Activated CD8-positive, alpha-beta memory T cell treated with anti-CD3 and anti-CD28 coated beads, Interleukin-2, amount 50 U/mL, for 24 hours (primary cell): ENCODE results near the gene OR4C11.

Experiments
- DNase-seq: peaks from one replicate; pipeline ENCODE4 v3.0.0-alpha.2; 2020; ENCODE audit errors: extremely low read depth

Gene OR4C11, protein sequence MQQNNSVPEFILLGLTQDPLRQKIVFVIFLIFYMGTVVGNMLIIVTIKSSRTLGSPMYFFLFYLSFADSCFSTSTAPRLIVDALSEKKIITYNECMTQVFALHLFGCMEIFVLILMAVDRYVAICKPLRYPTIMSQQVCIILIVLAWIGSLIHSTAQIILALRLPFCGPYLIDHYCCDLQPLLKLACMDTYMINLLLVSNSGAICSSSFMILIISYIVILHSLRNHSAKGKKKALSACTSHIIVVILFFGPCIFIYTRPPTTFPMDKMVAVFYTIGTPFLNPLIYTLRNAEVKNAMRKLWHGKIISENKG

DNA sequence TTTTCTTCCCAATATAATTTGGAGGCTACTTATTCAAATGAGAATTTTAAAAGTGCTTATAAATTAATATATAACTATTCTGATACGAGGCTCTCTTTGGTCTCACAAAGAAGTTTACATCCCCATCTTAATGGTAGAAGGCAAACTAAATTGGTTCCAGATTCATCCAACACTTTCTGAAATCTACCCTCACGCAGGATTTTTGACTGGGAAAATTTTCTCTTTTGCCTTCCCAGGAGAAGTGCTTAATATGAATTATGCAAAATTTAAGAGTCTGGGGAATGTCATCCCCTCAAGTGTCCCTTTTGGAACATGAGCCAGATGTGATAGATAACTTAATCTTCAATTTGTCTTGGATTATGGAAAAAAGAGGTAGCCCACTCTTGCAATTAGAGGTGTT lies at the start of gene OR4C11:
TSS of gene OR4C11 (minus strand) at position 101 of the 400 bp plus-strand sequence. CDS start 3,272 bp downstream, outside the sequence.
- DNase-seq, result no peak

DNA sequence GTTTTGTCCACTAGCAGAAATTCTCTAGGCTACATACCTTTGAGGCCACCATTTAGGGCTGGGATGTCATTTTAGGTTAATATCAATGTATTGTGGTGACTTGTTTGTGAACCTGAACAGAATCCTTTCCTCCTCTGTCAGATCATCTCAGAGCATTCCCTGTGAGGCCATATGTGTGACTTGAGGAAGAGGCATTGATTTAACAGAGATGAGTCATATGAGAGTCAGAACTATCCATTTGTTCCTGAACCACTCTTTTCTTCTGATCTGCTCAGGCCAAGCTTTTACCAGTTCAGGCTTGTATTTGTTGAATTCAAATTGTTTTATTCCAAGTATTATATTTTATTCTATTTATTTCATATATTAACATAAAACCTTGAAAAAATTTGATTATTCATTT lies 47.7 kb upstream of the OR4C11 start:
- no peak for DNase-seq

DNA sequence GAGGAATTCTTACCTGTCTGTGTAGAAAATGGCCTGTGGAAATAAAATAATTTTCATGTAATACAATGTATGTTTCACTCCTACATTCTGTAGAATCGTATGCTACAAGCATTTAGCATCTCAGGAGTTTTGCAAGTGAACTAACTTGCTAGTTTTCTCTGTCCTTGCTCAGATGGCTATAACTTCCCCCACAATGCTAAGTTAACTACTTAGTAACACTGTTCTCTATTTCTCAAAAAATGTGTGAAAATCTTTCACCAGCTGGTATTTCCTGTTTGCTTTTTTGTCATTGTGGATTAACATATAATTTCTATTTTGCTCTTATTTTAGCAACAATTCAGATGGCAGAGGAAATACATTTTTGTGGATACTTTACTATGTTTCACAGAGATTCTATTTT lies 45.1 kb upstream of the OR4C11 start:
- DNase-seq, result no peak

DNA sequence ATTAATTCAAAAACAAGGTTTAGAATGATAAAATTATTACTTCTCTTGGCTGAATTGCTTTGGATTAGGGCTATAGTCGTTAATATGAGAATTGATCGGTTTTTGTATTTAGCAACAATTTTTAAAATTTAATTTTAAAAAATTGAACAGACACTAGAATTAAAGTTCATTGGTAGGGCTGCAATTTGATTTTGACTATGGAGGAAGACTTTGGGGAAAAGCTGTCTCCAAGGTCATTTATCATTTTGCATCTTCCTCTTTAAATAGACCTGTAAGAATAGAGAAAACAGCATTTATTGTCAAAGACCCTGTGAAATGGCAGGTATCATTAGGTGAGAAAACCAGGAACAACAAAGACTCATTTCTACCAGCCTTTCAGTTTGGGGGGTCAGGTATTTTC lies 40.6 kb upstream of the OR4C11 start, which contains the start of gene OR4S2:
TSS of gene OR4S2 (plus strand) at position 301 of the 400 bp plus-strand sequence. CDS start 2,577 bp downstream, outside the sequence.
- no peak for DNase-seq

DNA sequence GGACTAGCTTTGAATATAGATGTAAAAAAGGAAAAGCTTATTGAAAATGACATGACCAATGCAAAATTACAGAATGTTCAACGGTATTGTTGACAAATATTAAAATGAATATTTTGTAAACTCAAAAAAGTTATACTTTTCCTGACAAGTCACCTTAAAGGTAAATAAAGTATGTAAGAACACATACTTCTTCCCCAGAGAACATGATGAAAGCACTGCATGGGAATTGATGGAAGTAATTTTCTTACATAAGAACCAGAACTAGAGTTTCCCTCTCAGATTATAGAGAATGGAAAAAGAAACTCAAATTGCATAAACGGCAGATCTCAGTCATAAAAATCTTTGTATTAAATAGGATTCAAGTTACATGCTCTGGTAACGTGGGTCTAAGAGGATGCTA lies 27.4 kb upstream of the OR4C11 start, which contains the start of gene OR4P4:
TSS of gene OR4P4 (plus strand) at position 301 of the 400 bp plus-strand sequence.
- no peak for DNase-seq

DNA sequence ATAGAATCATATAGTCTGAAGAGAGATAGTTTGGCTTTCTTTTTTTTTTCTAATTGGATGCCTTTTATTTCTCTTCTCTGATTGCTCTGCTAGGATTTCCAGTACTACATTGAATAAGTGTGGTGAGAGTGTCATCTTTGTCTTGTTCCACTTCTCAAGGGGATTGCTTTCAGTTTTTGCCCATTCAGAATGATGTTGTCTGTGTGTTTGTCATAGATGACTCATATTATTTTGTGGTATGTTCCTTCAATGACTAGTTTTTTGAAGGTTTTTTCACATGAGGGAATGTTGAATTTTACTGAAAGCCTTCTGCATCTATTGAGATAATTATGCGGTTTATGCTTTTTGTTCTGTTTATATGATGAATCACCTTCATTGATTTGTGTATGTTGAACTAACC lies 17.1 kb upstream of the OR4C11 start:
- no peak for DNase-seq

DNA sequence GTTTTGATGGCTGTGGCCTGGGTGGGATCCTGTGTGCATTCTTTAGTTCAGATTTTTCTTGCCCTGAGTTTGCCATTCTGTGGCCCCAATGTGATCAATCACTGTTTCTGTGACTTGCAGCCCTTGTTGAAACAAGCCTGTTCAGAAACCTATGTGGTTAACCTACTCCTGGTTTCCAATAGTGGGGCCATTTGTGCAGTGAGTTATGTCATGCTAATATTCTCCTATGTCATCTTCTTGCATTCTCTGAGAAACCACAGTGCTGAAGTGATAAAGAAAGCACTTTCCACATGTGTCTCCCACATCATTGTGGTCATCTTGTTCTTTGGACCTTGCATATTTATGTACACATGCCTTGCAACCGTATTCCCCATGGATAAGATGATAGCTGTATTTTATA lies 34.9 kb downstream of the OR4C11 start:
- no peak for DNase-seq

DNA sequence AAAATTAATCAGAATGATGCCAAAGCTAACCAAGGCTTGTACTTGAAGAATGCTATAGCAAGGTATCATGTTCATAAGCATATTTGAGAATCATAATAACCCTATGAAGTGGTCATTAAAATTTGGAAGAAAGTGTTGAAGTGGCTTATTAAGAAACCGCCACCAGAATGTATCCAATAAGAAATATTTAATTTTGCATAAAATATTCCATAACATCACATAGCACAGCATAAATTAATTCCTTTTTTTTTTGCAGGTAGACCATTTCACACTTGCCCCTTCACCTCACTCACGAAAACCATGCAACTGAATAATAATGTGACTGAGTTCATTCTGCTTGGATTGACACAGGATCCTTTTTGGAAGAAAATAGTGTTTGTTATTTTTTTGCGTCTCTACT lies 35.6 kb downstream of the OR4C11 start, which contains the start of gene OR4C16:
TSS of gene OR4C16 (plus strand) at position 301 of the 400 bp plus-strand sequence. CDS start at position 301, 0 bp downstream.
- DNase-seq, result no peak

DNA sequence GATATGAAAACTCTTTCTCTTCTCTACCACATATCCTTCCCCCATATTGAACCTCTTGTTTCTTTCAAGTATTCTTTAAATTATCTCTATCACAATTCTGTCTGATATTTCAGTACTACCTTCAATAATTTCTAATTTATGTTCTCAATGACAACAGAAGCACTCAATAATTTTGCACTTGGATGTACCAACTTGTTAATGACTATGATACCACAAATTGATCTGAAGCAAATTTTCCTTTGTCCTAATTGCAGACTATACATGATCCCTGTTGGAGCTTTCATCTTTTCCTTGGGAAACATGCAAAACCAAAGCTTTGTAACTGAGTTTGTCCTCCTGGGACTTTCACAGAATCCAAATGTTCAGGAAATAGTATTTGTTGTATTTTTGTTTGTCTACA lies 53.3 kb downstream of the OR4C11 start, which contains the start of gene OR4C15:
TSS of gene OR4C15 (plus strand) at position 301 of the 400 bp plus-strand sequence. CDS start at position 301, 0 bp downstream.
- DNase-seq, result no peak
